PC-3 (cell line): Measurements from ENCODE around the gene HLA-DRB1.

Experiments used
- EZH2 ChIP-seq: fragments of 300-600 bp; sonication (generic); IDR thresholded peaks from one replicate; pipeline ENCODE4 v1.6.1; 2017; ENCODE audit warnings: antibody characterized with exemption, mild to moderate bottlenecking, low read length; ENCODE audit not compliant: unreplicated experiment
- TF ChIP-seq, protein P1 (sequence below): fragments of 300-600 bp; sonication (generic); conservative IDR thresholded peaks from 2 replicates; pipeline ENCODE4 v1.5.1; 2017; ENCODE audit warnings: antibody characterized with exemption, low read depth, mild to moderate bottlenecking, low read length

DNA sequence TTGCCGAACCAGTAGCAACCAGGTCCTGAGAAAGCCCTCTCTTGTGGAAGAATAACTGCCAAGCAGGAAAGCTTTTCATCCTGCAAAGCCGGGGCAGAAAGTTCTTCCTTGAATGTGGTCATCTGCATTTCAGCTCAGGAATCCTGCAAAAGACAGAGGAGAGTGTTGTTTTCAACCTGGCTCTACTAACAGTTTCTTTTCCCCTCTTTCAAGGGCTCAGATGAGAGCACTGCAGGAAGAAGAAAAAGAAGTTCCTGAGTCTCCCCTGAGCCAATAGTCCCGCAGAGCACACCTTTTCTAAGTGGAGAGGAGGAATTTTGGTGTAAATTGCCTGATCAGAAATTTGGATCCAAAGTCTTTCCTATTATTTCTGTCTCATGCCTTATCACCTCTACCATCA is 10.7 kb downstream of the HLA-DRB1 start:
- no peak for TF ChIP-seq EZH2
- TF ChIP-seq, protein P1, sequence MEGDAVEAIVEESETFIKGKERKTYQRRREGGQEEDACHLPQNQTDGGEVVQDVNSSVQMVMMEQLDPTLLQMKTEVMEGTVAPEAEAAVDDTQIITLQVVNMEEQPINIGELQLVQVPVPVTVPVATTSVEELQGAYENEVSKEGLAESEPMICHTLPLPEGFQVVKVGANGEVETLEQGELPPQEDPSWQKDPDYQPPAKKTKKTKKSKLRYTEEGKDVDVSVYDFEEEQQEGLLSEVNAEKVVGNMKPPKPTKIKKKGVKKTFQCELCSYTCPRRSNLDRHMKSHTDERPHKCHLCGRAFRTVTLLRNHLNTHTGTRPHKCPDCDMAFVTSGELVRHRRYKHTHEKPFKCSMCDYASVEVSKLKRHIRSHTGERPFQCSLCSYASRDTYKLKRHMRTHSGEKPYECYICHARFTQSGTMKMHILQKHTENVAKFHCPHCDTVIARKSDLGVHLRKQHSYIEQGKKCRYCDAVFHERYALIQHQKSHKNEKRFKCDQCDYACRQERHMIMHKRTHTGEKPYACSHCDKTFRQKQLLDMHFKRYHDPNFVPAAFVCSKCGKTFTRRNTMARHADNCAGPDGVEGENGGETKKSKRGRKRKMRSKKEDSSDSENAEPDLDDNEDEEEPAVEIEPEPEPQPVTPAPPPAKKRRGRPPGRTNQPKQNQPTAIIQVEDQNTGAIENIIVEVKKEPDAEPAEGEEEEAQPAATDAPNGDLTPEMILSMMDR = no peak
